ENCODE results near the gene EAF2. TPM values are rescaled to one million over a fixed set of nuclear protein-coding genes. Genes with fewer than 3 reads are reported as not detected.

The EAF2 gene
- polyA plus RNA-seq (2013, experiment 1 of 2): 1.4 TPM
- 1.3 TPM for polyA plus RNA-seq (2013, experiment 2 of 2)

DNA sequence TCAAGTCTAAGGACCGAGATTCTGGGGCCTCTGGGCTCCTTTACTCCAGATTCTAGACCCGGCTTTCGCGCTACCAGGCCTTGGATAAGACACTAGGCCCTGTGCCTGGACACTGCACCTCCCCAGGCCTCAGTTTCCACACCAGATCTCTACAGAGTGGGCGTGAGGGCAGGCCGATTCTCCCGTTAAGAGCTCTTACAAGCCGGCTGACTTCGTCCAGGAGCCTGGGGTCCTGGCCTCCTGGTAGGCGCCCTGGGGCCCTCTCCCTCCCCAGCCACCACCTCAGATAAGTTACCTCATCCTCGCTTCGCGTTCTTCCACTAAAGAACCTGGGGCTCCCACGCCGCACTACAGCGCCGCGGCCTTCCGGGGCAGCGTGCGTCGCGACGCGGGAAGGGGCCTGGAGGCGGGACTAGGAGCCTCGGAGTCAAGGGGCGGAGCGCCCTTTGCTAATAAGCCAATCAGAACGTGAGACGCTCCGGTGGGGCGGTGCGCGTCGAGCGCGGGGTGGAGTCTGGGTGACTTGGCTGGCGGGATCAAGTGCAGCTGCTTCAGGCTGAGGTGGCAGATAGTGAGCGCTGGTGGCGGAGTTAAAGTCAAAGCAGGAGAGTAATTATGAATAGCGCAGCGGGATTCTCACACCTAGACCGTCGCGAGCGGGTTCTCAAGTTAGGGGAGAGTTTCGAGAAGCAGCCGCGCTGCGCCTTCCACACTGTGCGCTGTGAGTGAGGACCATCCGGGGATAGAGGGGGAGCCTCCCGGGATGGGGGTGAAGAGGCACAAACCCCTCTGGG lies at the start of gene EAF2, which contains the start of gene IQCB1:
EAF2 (plus strand) TSS at position 539 of the 794 bp plus-strand sequence; CDS start at position 616, 77 bp downstream.
IQCB1 (minus strand) TSS at position 390 of the 794 bp plus-strand sequence. CDS start 6,100 bp downstream, outside the sequence.
- H3K18ac ChIP-seq (ENCODE audit: low read length): peak within 1 kb of the TSS; percentile 2
- H4K91ac ChIP-seq (ENCODE audit: low read depth, low read length, poor library complexity): no peak within 1 kb of the TSS
- H3K23ac ChIP-seq (ENCODE audit: low read depth, low read length, poor library complexity): peak within 1 kb of the TSS; percentile 0
- peak within 1 kb of the TSS; percentile 75 for H3K9ac ChIP-seq (ENCODE audit: low read depth, low read length, poor library complexity)
- no peak within 1 kb of the TSS for H2BK12ac ChIP-seq (ENCODE audit: low read length)
- peak within 1 kb of the TSS; percentile 95 for H2AFZ ChIP-seq (ENCODE audit: low read length)
- no CpG with 5 or more reads among the region's 54 CpGs for WGBS, 2 donors (ENCODE audit: extremely low coverage in 2 of 2, insufficient read length in 2 of 2, insufficient replicate concordance in 1 of 2)
- H3K4ac ChIP-seq (ENCODE audit: low read length): no peak within 1 kb of the TSS
- H2BK120ac ChIP-seq (ENCODE audit: low read depth, low read length): no peak within 1 kb of the TSS
- no peak within 1 kb of the TSS for H2BK15ac ChIP-seq (ENCODE audit: low read length)
- H3K79me1 ChIP-seq (ENCODE audit: low read depth, low read length): no peaks in the 10 kb centered on the region
- peak within 1 kb of the TSS; percentile 83 for H3K4me2 ChIP-seq (ENCODE audit: insufficient read depth, low read length, poor library complexity, severe bottlenecking)
- peaks cover 0 to 5% (median 0%) of the 10 kb centered on the region in 3 experiments for H3K27me3 ChIP-seq (ENCODE audit: control insufficient read depth in 3 of 3, insufficient read depth in 3 of 3, low read depth in 1 of 3, low read length in 3 of 3)
- H2AK5ac ChIP-seq (ENCODE audit: low read depth, low read length): no peak within 1 kb of the TSS
- H3K4me1 ChIP-seq (ENCODE audit: control insufficient read depth in 2 of 2, insufficient read depth in 1 of 2, low read depth in 1 of 2, low read length in 2 of 2): peaks cover 2 to 3% of the 10 kb centered on the region in 2 donors
- no peak within 1 kb of the TSS for H2BK5ac ChIP-seq (ENCODE audit: low read length)
- H3K14ac ChIP-seq (ENCODE audit: low read length): no peak within 1 kb of the TSS
- peaks cover 2 to 41% of the 10 kb centered on the region in 2 donors for H3K36me3 ChIP-seq (replicated peaks in 1 of 2; ENCODE audit: control insufficient read depth in 2 of 2, insufficient read depth in 2 of 2, low read length in 2 of 2)
- DNase-seq (ENCODE audit: low spot score): peak; percentile 93
- no peak within 1 kb of the TSS for H4K8ac ChIP-seq (ENCODE audit: low read depth, low read length)
- no peak within 1 kb of the TSS for H3K27ac ChIP-seq (replicated peaks; ENCODE audit: low read length)
- H3K9me3 ChIP-seq (replicated peaks in 1 of 2; ENCODE audit: control insufficient read depth in 2 of 2, insufficient read depth in 1 of 2, low read depth in 1 of 2, low read length in 2 of 2): peaks cover 0 to 7% of the 10 kb centered on the region in 2 donors
- H3K4me3 ChIP-seq (ENCODE audit: low read length in 2 of 2): peak within 1 kb of the TSS; percentile 89 to 96

DNA sequence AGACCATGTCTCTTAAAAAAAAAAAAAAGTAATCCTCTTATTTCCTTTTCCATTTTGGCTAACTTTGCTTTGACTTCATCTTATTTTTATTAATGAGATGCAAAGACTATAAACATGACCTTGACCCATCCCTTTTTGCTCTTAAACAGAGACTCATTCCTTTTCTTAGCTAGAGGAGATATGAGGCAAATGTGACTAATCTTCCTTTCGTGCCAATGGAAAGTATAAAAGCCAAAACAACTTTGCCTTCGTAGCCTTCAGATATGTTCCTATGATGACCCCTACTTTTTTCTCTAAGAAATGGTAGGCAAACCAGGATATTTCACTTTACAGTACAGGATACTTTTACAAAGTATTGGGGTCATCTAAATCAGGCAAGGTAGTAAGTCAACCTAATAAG lies 48.5 kb upstream of the EAF2 start:
- DNase-seq (ENCODE audit: low spot score): no peak
- Histone ChIP-seq H2AFZ (ENCODE audit: low read length) (no peak overlapping the region), H4K8ac (ENCODE audit: low read depth, low read length) (no peak overlapping the region), H3K4me3 (ENCODE audit: low read length in 2 of 2) (no peak overlapping the region), H3K79me1 (ENCODE audit: low read depth, low read length) (no peaks in the 10 kb centered on the region), H3K27me3 (ENCODE audit: control insufficient read depth in 3 of 3, insufficient read depth in 3 of 3, low read depth in 1 of 3, low read length in 3 of 3) (no peaks in the 10 kb centered on the region), H2BK15ac (ENCODE audit: low read length) (no peak overlapping the region), H3K27ac (replicated peaks; ENCODE audit: low read length) (no peak overlapping the region), H3K9ac (ENCODE audit: low read depth, low read length, poor library complexity) (no peak overlapping the region), H3K36me3 (replicated peaks in 1 of 2; ENCODE audit: control insufficient read depth in 2 of 2, insufficient read depth in 2 of 2, low read length in 2 of 2) (peaks cover 5 to 100% of the 10 kb centered on the region in 2 donors), H4K91ac (ENCODE audit: low read depth, low read length, poor library complexity) (no peak overlapping the region), H3K4me1 (ENCODE audit: control insufficient read depth in 2 of 2, insufficient read depth in 1 of 2, low read depth in 1 of 2, low read length in 2 of 2) (no peaks in the 10 kb centered on the region), H2BK120ac (ENCODE audit: low read depth, low read length) (no peak overlapping the region), H2BK12ac (ENCODE audit: low read length) (no peak overlapping the region), H3K4me2 (ENCODE audit: insufficient read depth, low read length, poor library complexity, severe bottlenecking) (no peak overlapping the region), H2AK5ac (ENCODE audit: low read depth, low read length) (no peak overlapping the region), H3K4ac (ENCODE audit: low read length) (no peak overlapping the region), H3K18ac (ENCODE audit: low read length) (no peak overlapping the region), H3K23ac (ENCODE audit: low read depth, low read length, poor library complexity) (no peak overlapping the region), H3K14ac (ENCODE audit: low read length) (no peak overlapping the region), H3K9me3 (replicated peaks in 1 of 2; ENCODE audit: control insufficient read depth in 2 of 2, insufficient read depth in 1 of 2, low read depth in 1 of 2, low read length in 2 of 2) (no peaks in the 10 kb centered on the region), H2BK5ac (ENCODE audit: low read length) (no peak overlapping the region)
- no CpG with 5 or more reads among the region's 2 CpGs for WGBS, 2 donors (ENCODE audit: extremely low coverage in 2 of 2, insufficient read length in 2 of 2, insufficient replicate concordance in 1 of 2)

DNA sequence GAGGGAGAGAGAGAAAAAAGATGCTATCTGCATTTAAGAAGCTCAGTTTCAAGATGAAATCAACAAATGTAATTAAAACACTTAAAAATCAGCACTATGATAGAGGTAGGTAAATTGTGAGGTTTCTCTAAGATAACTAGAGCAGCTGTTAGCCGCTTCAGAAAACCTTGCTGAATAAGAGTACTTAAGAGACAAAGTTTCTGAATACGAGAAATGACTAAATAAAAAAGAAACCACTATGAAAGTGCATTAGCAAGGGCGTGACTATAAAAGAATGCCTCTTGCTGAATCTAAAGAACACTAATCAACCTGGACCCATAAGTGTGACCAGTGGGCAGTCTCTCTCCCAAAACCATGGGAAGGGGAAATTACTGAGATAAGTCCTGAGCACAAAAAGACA lies 41.9 kb upstream of the EAF2 start:
- WGBS, 2 donors (ENCODE audit: extremely low coverage in 2 of 2, insufficient read length in 2 of 2, insufficient replicate concordance in 1 of 2): no CpG with 5 or more reads among the region's 3 CpGs
- Histone ChIP-seq H2AFZ (ENCODE audit: low read length) (no peak overlapping the region), H3K36me3 (replicated peaks in 1 of 2; ENCODE audit: control insufficient read depth in 2 of 2, insufficient read depth in 2 of 2, low read length in 2 of 2) (peaks cover 0 to 96% of the 10 kb centered on the region in 2 donors), H3K27me3 (ENCODE audit: control insufficient read depth in 3 of 3, insufficient read depth in 3 of 3, low read depth in 1 of 3, low read length in 3 of 3) (no peaks in the 10 kb centered on the region), H3K4me1 (ENCODE audit: control insufficient read depth in 2 of 2, insufficient read depth in 1 of 2, low read depth in 1 of 2, low read length in 2 of 2) (no peaks in the 10 kb centered on the region), H3K27ac (replicated peaks; ENCODE audit: low read length) (no peak overlapping the region), H2AK5ac (ENCODE audit: low read depth, low read length) (no peak overlapping the region), H3K9me3 (replicated peaks in 1 of 2; ENCODE audit: control insufficient read depth in 2 of 2, insufficient read depth in 1 of 2, low read depth in 1 of 2, low read length in 2 of 2) (no peaks in the 10 kb centered on the region), H3K14ac (ENCODE audit: low read length) (no peak overlapping the region), H3K4ac (ENCODE audit: low read length) (no peak overlapping the region), H2BK12ac (ENCODE audit: low read length) (no peak overlapping the region), H3K4me2 (ENCODE audit: insufficient read depth, low read length, poor library complexity, severe bottlenecking) (no peak overlapping the region), H3K18ac (ENCODE audit: low read length) (no peak overlapping the region), H3K4me3 (ENCODE audit: low read length in 2 of 2) (no peak overlapping the region), H2BK5ac (ENCODE audit: low read length) (no peak overlapping the region), H2BK120ac (ENCODE audit: low read depth, low read length) (no peak overlapping the region), H4K8ac (ENCODE audit: low read depth, low read length) (no peak overlapping the region), H3K9ac (ENCODE audit: low read depth, low read length, poor library complexity) (no peak overlapping the region), H4K91ac (ENCODE audit: low read depth, low read length, poor library complexity) (no peak overlapping the region), H2BK15ac (ENCODE audit: low read length) (no peak overlapping the region), H3K23ac (ENCODE audit: low read depth, low read length, poor library complexity) (no peak overlapping the region), H3K79me1 (ENCODE audit: low read depth, low read length) (no peaks in the 10 kb centered on the region)
- no peak for DNase-seq (ENCODE audit: low spot score)

DNA sequence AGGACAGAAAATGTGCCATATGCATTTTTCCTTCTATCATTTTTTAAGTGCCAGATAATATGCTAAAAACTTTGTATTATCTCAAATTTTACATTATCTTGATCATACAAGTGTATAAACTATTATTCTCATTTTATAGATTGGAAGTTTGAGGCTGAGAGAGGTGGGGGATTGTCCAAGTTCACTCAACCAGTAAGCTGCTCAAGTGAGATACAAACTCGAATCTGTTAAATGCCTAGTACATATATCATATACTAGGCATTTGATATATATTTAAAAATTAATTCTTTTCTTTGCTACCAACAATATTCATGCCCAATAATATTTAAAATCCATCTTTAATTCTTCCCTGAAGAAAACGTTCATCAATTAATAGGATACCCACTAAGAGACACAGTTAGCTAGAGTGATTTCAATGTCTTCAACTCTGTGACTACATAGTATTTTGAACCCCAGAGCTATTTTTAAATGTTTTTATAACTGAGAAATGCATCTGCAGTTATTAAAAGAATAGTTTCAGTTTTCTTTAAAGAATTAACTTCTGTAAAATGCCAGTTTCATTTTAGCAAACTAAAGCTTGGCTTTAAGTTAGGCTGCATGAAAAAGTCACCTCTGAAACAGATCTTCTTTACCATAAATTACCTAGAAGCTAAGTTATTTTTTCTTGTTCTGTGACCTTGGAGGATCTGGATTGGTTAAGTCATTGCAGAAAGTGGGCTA lies 40.6 kb upstream of the EAF2 start:
- no peak overlapping the region for H3K14ac ChIP-seq (ENCODE audit: low read length)
- no peak overlapping the region for H3K4me2 ChIP-seq (ENCODE audit: insufficient read depth, low read length, poor library complexity, severe bottlenecking)
- no peaks in the 10 kb centered on the region for H3K4me1 ChIP-seq (ENCODE audit: control insufficient read depth in 2 of 2, insufficient read depth in 1 of 2, low read depth in 1 of 2, low read length in 2 of 2)
- H3K23ac ChIP-seq (ENCODE audit: low read depth, low read length, poor library complexity): no peak overlapping the region
- no peak overlapping the region for H3K27ac ChIP-seq (replicated peaks; ENCODE audit: low read length)
- no CpG with 5 or more reads among the region's 2 CpGs for WGBS, 2 donors (ENCODE audit: extremely low coverage in 2 of 2, insufficient read length in 2 of 2, insufficient replicate concordance in 1 of 2)
- H2AK5ac ChIP-seq (ENCODE audit: low read depth, low read length): no peak overlapping the region
- no peak overlapping the region for H2BK15ac ChIP-seq (ENCODE audit: low read length)
- H2AFZ ChIP-seq (ENCODE audit: low read length): no peak overlapping the region
- H3K79me1 ChIP-seq (ENCODE audit: low read depth, low read length): no peaks in the 10 kb centered on the region
- DNase-seq (ENCODE audit: low spot score): no peak
- H3K9ac ChIP-seq (ENCODE audit: low read depth, low read length, poor library complexity): no peak overlapping the region
- no peak overlapping the region for H4K91ac ChIP-seq (ENCODE audit: low read depth, low read length, poor library complexity)
- H3K9me3 ChIP-seq (replicated peaks in 1 of 2; ENCODE audit: control insufficient read depth in 2 of 2, insufficient read depth in 1 of 2, low read depth in 1 of 2, low read length in 2 of 2): no peaks in the 10 kb centered on the region
- no peak overlapping the region for H3K4me3 ChIP-seq (ENCODE audit: low read length in 2 of 2)
- H2BK120ac ChIP-seq (ENCODE audit: low read depth, low read length): no peak overlapping the region
- H3K4ac ChIP-seq (ENCODE audit: low read length): no peak overlapping the region
- H4K8ac ChIP-seq (ENCODE audit: low read depth, low read length): no peak overlapping the region
- no peak overlapping the region for H3K18ac ChIP-seq (ENCODE audit: low read length)
- H3K36me3 ChIP-seq (replicated peaks in 1 of 2; ENCODE audit: control insufficient read depth in 2 of 2, insufficient read depth in 2 of 2, low read length in 2 of 2): peaks cover 0 to 96% of the 10 kb centered on the region in 2 donors
- H2BK5ac ChIP-seq (ENCODE audit: low read length): no peak overlapping the region
- H3K27me3 ChIP-seq (ENCODE audit: control insufficient read depth in 3 of 3, insufficient read depth in 3 of 3, low read depth in 1 of 3, low read length in 3 of 3): no peaks in the 10 kb centered on the region
- no peak overlapping the region for H2BK12ac ChIP-seq (ENCODE audit: low read length)
